ENCODE measurements around the gene ABCB8.

Gene ABCB8

DNA sequence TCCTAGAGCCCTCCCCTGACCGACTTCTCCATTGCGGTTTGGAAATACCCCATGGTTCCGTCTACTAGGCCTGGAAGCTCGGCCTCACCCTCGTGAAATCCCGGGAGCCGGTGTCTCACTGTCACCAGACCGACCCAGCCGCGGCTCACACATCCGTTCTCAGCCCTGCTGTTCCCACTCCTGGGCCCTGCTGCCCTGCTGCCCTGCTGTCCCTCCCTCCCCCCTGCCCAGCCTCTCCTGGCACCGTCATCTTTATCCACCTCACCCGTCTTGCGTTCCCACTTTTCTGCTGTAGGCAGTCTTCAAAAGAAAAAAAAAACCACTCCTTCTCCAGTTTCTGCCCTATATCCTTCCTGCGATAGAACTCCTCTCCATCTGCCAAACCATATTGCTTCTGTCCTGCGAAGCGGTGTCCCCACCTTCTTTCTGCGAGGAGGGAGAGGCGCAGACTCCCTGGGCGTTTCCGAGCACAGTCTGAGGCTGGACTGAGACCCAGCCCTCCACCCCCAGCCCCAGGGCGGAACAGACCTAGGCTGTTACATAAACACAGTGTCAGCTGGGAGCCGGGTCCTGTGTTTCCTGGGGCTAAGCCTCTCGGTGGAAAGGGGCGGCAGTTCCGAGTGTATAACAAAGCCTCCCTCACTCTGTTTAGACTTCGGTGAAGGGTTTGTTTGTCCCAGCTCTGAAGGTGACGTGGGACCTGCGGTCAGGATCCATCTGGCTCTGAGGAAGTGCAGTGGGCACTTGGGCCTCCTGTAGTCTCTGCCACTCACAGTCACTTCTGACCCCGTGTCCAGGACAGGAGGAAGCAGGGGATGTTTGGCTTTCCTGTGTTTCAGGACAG lies 60.8 kb downstream of the ABCB8 start:
- no peak for DNase-seq

GRCh38 chr7:151089893-151090730 lies 61.9 kb downstream of the ABCB8 start:
- DNase-seq: no peak

- DNase-seq: no peak
Measured at GRCh38 chr7:151091003-151091402, 62.8 kb downstream of the ABCB8 start.

DNA sequence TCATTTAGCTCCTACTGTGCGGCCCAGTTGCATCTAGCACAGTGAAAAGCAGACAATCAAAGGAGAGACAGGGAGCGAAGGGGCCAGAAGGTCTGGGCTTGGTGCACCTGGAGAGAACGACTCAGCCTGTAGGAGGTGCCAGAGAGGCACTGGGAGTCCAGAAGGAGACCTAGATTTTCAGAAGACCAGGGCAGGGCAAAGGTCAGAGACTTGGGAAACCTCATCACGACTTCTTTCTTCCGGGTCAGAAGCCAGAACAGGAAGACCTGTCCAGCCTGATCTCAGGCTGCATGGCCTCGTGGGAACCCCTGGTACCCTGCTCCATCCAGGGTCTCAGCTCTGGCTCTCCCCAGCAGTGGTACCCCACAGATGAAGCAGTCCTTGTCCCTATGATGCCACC lies 63.2 kb downstream of the ABCB8 start:
- no peak for DNase-seq

DNA sequence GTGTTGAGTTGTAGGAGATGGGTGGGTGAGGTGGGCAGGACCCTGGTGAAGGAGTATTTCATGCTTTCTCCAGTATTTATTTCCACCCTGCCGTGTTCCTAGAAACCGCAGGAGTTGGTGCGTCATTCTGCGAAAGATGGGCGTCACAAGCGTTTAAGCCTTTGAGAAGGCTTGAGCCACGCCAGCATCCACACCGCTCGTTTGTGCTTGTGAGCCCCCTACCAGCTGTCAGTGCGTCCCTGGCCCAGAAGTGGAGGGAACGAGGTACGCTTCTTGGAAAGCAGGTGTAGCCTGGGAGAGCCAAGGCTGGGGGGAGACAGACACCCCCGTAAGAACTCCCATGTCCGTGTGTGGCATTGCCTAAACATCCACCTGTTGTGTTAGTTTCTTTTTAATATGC lies 63.7 kb downstream of the ABCB8 start:
- no peak for DNase-seq

DNA sequence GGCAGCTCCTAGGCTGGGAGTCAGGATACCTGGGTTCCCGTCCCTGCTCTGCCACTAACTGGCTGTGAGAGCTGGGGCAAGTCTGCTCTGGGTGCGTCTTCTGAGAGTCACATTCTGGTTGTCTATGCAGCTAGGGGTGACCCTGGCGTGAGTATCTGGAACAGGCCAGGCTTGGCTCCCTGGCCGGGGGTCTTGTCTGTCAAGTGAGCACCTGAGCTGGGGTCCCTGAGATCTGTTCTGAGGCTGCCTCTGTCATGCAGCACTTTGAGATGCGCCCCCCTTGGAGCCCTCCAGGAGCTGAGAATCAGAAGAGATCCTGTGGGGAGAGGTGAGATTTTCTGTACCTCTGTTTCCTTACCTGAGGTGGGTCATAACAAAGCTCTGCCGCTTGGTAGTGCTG lies 65.5 kb downstream of the ABCB8 start:
- no peak for DNase-seq

DNA sequence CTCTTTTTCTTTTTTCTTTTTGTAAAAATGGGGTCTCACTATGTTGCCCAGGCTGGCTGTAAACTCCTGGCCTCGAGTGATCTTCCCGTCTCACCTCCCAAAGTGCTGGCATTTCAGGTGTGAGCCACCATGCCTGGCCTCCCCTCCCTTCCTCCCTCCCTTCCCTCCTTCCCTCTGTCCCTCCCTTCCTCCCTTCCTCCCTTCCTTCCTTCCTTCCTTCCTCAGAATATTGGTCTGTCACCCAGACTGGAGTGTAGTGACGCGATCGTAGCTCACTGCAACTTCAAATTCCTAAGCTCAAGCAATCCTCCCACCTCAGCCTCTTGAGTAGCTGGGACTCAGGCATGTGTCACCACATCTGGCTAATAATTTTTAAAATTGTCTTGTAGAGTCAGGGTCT lies 66.4 kb downstream of the ABCB8 start:
- no peak for DNase-seq

GRCh38 chr7:151095123-151095797 lies 67.0 kb downstream of the ABCB8 start:
- no peak for DNase-seq

DNA sequence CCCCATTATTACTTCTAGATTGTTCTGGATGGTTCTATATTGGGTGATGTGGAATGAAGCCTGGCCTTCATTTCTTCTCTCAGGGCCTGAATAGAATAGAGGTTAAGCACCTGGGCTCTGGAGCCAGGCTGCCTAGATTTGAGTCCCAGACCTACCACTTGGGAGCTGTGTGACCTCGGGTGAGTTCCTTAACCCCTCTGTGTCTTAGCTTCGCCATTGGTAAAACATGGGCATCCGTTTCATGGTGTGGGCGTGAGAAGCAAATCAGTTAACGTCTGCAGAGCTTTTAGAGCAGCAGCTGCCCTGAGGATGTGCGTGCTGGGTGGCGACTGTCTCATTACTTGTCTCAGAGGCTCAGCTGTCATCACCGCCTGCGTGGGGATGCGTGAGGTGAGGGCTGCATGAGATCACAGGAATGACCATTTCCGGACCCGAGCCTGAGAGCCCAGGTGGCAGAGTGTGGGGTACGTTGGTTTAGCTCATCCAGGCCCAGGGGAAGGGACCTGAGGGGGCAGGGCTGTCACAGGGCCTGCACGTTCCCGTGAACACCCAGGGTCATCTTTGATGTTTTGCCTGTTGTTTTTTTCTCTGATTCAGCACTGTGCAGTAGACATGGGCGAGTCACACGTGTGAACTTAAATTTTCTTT lies 67.7 kb downstream of the ABCB8 start:
- no peak for DNase-seq
